ENCODE measurements around the gene BRPF3. TPM values are rescaled to one million over a fixed set of nuclear protein-coding genes. Genes with fewer than 3 reads are reported as not detected.

Gene BRPF3
- total RNA-seq, 1 donor from 2014 or later: 36.2 TPM

DNA sequence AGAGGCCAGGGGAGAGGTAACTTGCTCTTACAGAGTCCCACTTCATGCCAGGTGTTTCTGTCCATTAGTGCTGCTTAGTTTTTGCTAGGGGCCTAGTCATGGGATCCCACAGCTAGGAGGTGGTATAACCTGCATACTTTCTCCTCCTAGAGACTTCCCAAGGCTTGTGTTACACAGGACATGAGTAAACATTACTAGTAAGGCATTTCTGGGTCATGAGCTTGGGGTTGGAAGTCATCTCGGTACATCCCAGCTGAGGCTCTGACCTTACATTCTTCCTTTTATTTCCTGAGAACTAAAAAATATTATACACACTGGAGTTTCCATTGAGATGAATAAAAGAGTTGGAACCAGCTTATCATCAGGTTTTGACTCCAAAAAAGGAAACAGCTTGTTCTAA lies 52.4 kb downstream of the BRPF3 start:
- no peaks in the 10 kb centered on the region for H3K9me3 Mint-ChIP-seq (ENCODE audit: unreplicated experiment)
- H3K4me1 Mint-ChIP-seq (ENCODE audit: unreplicated experiment): peaks cover 6% of the 10 kb centered on the region
- H3K4me3 Mint-ChIP-seq (ENCODE audit: unreplicated experiment): no peak overlapping the region
- no peaks in the 10 kb centered on the region for H3K36me3 Mint-ChIP-seq (ENCODE audit: unreplicated experiment)
- H3K27me3 Mint-ChIP-seq (ENCODE audit: unreplicated experiment): no peaks in the 10 kb centered on the region
- no peak for DNase-seq (ENCODE audit: extremely low spot score, unreplicated experiment)
- no peak overlapping the region for H3K27ac Mint-ChIP-seq (ENCODE audit: unreplicated experiment)
- TF ChIP-seq, protein P1, sequence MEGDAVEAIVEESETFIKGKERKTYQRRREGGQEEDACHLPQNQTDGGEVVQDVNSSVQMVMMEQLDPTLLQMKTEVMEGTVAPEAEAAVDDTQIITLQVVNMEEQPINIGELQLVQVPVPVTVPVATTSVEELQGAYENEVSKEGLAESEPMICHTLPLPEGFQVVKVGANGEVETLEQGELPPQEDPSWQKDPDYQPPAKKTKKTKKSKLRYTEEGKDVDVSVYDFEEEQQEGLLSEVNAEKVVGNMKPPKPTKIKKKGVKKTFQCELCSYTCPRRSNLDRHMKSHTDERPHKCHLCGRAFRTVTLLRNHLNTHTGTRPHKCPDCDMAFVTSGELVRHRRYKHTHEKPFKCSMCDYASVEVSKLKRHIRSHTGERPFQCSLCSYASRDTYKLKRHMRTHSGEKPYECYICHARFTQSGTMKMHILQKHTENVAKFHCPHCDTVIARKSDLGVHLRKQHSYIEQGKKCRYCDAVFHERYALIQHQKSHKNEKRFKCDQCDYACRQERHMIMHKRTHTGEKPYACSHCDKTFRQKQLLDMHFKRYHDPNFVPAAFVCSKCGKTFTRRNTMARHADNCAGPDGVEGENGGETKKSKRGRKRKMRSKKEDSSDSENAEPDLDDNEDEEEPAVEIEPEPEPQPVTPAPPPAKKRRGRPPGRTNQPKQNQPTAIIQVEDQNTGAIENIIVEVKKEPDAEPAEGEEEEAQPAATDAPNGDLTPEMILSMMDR (IDR thresholded peaks at IDR 0.05): no peak

DNA sequence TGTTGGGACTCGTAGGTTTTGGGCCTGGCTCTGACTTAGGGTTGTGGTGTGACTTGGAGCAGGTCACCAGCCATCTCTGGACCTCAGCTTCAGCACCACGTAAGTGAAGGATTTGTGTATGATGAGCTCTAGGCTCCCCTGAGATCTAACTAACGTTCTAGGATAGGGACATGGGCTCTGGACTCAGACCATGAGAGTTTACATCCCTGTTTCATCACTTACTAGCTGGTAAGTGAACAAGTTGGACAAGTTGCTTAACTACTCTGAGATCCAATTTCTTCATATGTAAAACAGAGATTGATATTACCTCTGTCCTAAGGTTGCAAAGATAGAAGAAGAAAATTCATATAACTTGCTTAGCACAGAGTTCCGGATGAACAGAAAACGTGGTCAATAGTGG lies 53.0 kb downstream of the BRPF3 start:
- TF ChIP-seq, protein P1 (IDR thresholded peaks at IDR 0.05): no peak
- no peaks in the 10 kb centered on the region for H3K9me3 Mint-ChIP-seq (ENCODE audit: unreplicated experiment)
- no peak for DNase-seq (ENCODE audit: extremely low spot score, unreplicated experiment)
- H3K27ac Mint-ChIP-seq (ENCODE audit: unreplicated experiment): no peak overlapping the region
- H3K4me1 Mint-ChIP-seq (ENCODE audit: unreplicated experiment): peaks cover 6% of the 10 kb centered on the region
- no peaks in the 10 kb centered on the region for H3K36me3 Mint-ChIP-seq (ENCODE audit: unreplicated experiment)
- H3K27me3 Mint-ChIP-seq (ENCODE audit: unreplicated experiment): no peaks in the 10 kb centered on the region
- H3K4me3 Mint-ChIP-seq (ENCODE audit: unreplicated experiment): no peak overlapping the region

DNA sequence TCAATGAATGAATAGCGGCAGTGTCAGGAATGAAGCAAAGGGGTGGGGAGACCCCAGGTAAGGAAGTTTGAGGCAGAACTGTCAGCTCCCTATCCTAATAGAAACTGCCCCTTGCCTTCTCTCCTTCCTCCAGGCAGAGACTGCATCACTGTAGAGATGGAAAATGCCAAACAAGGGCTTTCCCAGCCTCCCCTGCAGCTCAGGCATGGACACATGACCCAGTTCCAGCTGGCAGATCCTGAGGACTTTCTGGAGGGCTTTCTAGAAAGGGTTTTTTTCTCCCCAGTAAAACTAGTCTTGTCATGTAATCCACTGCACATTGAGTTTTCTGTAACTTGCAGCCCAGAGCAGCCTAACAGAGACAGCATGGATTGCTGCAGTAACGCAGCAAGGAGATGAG lies 55.5 kb downstream of the BRPF3 start:
- Mint-ChIP-seq H3K9me3 (ENCODE audit: unreplicated experiment) (peaks cover 3% of the 10 kb centered on the region), H3K27ac (ENCODE audit: unreplicated experiment) (no peak overlapping the region), H3K27me3 (ENCODE audit: unreplicated experiment) (peaks cover 5% of the 10 kb centered on the region), H3K36me3 (ENCODE audit: unreplicated experiment) (no peaks in the 10 kb centered on the region), H3K4me1 (ENCODE audit: unreplicated experiment) (peaks cover 6% of the 10 kb centered on the region), H3K4me3 (ENCODE audit: unreplicated experiment) (no peak overlapping the region)
- TF ChIP-seq, protein P1 (IDR thresholded peaks at IDR 0.05): no peak
- no peak for DNase-seq (ENCODE audit: extremely low spot score, unreplicated experiment)

DNA sequence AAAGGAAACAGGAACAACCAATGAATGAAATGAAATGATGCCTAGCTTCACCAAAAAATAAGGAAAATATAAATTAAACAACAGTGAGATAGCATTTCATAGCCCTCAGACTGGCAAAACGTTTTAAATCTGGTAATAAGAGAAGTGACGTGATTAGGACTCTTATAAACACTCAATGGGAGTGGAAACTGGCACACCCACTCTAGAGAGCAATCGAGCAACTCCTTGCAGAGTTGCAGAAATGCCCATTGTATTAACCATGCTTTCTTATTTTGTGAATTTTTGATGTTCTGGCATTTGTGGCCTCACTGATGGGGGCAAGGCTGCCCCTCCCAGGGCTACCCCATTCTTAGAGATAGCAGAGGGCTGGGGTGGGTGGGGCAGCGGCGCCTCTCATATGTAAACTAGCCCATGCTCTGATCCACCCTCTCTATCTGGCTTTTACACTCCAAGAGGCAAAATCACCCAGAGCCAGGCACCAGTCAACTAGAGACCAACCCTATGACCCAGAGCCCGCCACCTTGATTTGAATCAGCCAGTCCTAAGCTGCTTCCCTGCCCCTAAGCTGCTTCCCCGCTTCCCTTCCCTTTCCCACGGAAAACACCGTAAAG lies 67.0 kb downstream of the BRPF3 start:
- Mint-ChIP-seq H3K27me3 (ENCODE audit: unreplicated experiment) (peaks cover 42% of the 10 kb centered on the region), H3K27ac (ENCODE audit: unreplicated experiment) (no peak overlapping the region), H3K9me3 (ENCODE audit: unreplicated experiment) (peaks cover 5% of the 10 kb centered on the region), H3K36me3 (ENCODE audit: unreplicated experiment) (peaks cover 4% of the 10 kb centered on the region), H3K4me3 (ENCODE audit: unreplicated experiment) (no peak overlapping the region), H3K4me1 (ENCODE audit: unreplicated experiment) (no peaks in the 10 kb centered on the region)
- TF ChIP-seq, protein P1 (IDR thresholded peaks at IDR 0.05): no peak
- DNase-seq (ENCODE audit: extremely low spot score, unreplicated experiment): no peak

DNA sequence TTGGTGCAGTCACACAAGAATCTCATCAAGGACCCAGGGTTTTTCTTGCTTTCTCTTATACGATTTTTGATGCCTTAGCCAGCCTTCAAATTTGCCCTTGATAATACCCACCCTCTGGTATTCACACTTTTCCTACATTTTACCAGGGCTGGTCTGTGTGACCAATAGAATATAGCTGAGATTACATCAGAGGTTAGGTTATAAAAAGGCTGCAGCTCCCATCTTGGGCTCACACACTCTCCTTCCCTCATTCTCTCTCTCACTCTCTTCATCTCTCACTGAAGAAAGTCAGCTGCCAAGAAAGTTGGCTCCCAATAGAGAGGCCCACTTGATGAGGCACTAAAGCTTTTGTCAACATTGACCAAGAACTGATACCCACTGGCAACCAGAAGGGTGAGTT lies 69.2 kb downstream of the BRPF3 start:
- Mint-ChIP-seq H3K4me1 (ENCODE audit: unreplicated experiment) (no peaks in the 10 kb centered on the region), H3K27me3 (ENCODE audit: unreplicated experiment) (peaks cover 38% of the 10 kb centered on the region), H3K9me3 (ENCODE audit: unreplicated experiment) (peaks cover 5% of the 10 kb centered on the region), H3K4me3 (ENCODE audit: unreplicated experiment) (no peak overlapping the region), H3K27ac (ENCODE audit: unreplicated experiment) (no peak overlapping the region), H3K36me3 (ENCODE audit: unreplicated experiment) (peaks cover 4% of the 10 kb centered on the region)
- TF ChIP-seq, protein P1 (IDR thresholded peaks at IDR 0.05): no peak
- no peak for DNase-seq (ENCODE audit: extremely low spot score, unreplicated experiment)

Measured in osteocyte (in vitro differentiated cells).